ENCODE results near the gene PRKCE. TPM values are rescaled to one million over a fixed set of nuclear protein-coding genes. Genes with fewer than 3 reads are reported as not detected.

The PRKCE gene
- total RNA-seq, 2 donors from 2014 or later = 21.7 to 26.9 TPM

DNA sequence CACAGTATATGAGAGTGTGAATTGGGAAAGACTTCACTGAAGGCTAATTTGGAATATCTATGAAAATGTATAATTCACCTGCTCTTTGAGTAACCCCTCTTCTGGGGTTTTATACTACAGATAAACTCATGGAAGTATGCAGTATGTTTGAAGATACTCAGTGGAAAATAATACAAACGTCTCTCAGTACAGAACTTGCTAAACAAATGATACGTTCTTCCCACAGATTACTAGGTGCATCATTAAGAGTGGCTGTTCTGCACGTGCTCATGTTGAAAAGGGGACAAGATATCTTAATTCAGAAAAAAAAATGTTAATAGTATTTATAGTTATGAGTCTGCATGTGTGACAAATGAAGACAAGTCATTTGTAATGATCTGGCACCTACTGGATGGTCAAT lies 575.5 kb downstream of the PRKCE start:
- intact Hi-C loops (cut with DNase I) = no loop called here
- DNase-seq (ENCODE audit: low spot score) = no peak

DNA sequence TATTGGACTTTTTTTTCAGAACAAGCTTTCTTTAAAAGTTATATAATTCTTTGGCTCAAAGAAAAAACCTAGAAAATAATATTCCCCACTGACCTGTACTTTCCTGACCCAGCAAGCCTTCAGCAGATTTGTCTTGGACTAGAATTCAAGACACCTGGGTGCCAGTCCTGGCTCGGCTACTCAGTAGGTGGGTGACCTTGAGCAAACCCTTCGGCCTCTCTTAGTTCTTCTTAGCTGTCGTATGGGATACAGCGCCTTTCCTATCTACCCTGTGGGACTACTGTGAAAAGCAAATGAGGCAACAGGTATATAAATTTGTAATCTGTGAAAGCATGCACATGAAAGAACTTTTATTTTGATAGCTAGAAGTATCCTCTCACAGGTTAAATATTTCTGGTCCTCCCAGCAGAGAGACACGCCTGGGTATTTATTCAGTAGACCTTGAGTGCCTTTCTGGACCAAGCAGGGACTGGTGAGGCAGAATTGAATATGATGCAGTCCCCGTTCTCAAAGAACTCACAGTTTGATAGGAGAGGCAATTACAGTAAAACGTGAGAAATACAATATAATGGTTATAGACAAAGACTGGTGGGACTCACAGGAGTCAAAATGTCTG lies 576.3 kb downstream of the PRKCE start:
- DNase-seq (ENCODE audit: low spot score) = no peak
- intact Hi-C loops (cut with DNase I) = no loop called here

DNA sequence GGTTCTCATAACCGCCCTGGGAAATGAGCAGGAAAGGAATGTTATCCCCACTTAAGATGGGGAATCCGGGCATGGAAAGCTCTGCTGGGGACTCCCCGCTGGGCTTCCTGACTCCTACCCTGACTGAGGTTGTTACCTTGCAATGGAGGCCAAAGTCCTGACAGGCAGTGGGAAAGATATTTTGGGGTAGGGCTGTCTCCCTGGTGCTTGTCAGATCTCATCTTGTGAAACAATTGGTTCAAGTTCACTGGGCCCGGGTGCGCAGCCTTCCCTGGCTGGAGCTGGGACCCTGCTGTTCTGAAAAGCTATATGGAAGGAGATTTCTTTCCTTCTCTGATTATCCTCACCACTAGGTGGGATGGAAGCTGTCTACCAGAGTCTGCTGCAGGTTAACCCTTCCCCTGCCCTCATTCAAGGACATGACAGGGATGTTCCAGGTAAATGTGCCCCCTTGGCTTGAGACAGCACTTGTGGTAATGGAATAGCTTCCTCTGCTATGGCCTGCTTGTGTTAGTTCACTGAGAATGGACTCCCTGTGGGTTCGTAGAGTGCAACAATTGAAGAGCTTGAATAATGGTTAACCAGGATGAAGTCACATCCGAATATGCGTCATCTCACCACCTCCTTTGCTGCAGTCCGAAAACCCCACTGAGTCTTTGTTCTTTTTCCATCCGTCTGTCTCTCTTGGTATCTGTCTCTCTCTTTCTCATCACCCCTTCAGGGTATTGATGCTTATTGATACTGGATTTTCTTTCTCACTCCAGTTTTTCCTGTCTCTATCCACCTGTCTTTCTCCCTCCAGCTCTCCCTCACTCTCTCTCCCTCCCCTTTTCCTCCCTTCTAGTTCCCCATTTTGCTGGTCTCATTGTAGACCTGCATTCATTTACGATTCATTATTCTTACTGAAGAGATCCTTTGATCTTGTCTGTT lies 577.9 kb downstream of the PRKCE start:
- DNase-seq (ENCODE audit: low spot score) = no peak
- intact Hi-C loops (cut with DNase I) = no loop called here

DNA sequence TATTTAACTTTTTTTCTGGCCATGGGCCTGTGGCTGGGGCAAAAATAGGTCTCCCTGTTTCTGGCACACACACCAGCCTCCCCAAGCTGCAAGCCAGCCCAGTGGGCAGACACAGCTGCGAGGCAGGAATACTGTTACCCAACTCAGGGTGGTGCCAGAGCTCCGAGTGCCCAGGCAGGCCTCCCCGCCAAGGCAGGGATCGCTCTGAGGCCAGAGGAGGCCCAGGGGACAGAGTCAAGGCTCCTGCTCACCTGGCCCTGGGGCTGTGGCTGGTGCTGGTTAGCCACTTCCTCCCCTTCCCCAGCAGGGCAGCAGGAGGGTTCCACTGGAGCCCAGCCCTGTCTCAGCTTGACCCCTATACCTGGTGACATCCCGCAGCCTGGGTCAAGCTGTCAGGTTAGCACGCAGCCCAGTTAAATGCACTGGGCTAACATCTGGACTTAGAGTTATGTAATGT lies 578.7 kb downstream of the PRKCE start:
- intact Hi-C loops (cut with DNase I) = no loop called here
- no peak for DNase-seq (ENCODE audit: low spot score)

DNA sequence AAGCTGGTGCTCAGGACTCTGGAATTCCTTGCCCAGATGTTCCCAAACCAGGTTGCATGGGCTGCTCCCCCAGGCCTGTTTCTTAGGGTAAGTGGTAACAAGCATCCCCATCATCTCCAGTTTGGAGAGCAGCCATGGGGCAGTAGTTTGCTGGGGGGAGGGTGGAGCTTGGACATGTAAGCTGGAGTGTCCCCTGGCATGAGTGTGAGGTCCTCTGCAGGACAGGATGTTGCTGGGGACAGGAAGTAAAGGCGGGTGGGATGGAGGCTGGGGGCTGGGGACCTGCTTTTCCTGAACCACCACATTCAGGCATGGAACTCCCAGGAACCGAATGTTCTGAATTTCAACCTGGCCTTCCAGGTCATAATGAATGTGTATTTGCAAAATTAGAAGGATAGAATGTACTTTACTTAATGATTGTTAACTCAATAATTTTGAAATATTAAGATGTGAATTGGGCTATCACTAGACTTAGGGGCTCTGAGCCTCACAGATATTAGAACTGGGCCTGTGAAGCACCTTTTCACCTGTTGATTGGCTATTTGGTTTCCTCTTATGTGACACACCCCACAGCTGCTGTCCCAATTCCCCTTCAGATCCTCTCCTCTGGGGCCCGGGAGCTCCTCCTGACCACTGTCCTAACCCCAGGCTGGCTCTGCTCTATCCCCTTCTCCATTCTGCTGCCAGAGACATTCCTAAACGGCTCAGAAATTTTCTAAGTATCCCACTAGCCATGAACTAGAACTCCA lies 579.4 kb downstream of the PRKCE start:
- intact Hi-C loops (cut with DNase I) = no loop called here

DNA sequence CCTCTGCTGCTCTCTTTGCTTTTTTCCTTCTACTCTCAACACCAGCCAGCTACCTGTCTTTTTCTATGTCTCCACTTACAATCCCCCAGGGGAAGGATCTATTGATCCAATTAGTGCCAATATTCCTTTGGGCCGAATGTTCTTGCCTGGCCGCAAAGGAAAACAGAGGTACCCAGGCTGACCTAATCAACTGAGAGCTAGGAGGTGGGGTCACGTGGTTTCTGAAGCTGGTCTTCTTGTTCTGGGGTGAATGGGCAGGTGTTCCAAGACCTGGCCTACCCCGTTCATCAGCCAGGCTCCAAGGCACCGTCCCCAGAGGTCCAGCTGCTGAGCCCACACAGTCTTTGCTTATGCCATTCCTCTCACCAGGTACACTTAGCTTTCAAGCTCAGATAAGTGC lies 580.2 kb downstream of the PRKCE start:
- DNase-seq (ENCODE audit: low spot score) = no peak
- intact Hi-C loops (cut with DNase I) = no loop called here

More for the DNA sequence above, 579.4 kb downstream of the PRKCE start:
- no peak for DNase-seq (ENCODE audit: low spot score)

DNA sequence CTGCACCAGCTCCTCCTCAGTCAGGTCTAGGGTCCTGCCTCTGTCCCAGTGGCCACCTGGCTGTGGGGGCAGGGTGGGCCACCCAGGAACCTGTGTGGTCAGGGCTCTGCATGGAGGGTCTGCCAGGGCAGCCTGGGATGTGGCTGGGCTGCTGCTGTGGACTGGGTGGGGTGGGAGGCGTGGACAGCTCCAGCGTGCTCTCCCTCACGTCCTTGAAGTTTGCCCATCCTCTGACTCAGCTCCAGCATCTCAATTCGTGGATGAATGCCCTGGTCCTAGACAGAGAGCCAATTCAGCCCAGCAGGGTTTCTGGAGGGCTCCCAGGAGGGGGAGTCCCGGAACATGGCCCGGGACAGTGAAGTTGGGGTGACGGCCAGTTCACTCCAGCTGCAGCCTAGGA lies 581.4 kb downstream of the PRKCE start:
- intact Hi-C loops (cut with DNase I) = no loop called here
- no peak for DNase-seq (ENCODE audit: low spot score)

DNA sequence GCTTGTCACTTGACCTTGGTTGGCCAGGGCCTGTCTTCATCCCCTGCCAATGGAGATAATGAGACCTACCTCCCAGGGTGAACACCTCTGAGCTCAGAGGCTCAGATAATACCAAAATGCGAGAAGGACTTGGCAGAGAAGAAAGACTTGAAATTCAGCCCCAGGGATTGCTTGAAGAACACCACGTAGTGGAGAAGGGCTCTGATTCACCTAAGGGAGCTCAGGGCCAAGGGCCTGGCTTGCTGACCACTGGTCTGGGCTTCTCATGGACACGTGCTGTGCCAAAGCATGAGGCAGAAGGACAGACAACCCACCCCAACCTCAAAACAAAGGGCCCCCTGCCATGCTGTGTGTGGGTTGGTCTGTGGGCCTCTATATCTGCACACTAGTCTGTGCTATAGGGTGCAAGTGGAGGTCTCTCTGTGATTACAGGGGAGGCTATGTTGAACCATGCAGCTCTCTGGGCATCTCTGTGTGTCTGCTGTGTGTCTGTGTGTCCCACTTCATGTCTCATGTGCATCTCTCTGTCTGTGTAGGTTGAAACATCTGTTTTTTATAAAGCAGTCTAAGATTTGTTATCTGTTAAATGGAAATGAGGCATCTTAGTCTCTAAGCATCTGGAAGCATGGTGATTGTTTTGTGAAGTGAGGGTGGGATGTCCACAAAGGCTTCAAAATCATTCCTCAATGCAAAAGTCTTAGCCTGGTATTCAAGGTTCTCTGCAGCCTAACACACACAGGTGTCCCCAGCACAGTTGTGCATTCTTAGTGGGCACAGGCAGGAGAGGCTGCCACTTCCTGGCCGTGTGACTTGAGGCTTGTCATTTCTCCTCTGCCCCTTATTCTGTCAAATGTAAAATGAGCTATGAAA lies 584.8 kb downstream of the PRKCE start:
- intact Hi-C loops (cut with DNase I) = no loop called here

DNA sequence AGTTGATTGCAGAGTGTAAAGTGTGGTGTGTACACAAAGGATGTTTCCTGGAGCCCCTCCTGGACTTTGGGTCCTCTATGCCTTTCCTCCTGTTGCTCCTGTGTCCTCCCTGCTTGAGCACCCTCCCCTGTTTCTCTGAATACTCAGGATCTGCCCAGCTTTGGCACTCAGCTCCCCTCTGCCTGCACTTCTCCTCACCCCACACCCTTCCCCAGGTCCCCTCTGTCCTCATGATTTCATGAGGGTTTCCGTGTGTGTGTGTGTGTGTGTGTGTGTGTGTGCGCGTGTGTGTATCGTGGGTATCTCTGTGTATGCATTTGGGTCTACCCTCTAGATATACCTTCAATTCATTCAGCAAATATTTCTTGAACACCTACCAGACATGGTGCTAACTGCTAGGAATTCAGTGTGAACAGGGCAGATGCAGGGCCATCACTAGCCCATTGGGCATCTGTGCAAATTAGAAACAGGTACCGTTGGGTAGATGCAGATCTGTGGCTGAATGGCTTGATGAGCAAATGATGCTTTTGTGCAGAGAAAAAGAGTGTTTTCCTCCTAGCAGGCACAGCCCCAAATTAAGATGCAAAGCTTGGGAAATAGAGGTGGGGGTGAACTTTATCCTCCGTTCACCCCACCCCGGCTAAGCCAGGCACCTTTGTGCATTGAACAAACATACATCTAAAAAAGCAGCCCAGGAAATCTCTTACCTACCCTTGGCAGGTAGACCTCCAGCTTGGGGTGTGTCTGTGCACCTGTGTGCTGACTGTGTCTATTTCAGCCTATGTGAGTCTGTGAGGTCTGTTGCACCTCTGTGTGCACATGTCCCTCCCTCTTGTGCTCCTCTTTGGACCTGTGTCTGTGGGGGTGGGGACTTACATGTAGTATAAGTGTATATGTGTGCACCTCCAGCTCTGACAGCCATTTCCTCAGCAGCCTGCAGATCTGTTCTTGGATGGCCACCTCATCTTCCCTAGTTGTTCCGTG lies 585.7 kb downstream of the PRKCE start:
- intact Hi-C loops (cut with DNase I) = no loop called here
- no peak for DNase-seq (ENCODE audit: low spot score)

More for the DNA sequence above, 584.8 kb downstream of the PRKCE start:
- DNase-seq (ENCODE audit: low spot score) = no peak

Other genes with a start within 250 kb of the PRKCE start
- 10 to 100 TPM; 13.7 to 19.0 TPM for gene SRBD1, start 40.4 kb upstream of the PRKCE start, total RNA-seq

Data from posterior vena cava (tissue), 2 donors.